ENCODE results near the gene HLA-DQB1. TPM values are rescaled to one million over a fixed set of nuclear protein-coding genes. Genes with fewer than 3 reads are reported as not detected.

HLA-DQB1 gene
- total RNA-seq, 1 donor, result under 0.01 TPM

GRCh38 chr6:32689531-32690501 lies 23.4 kb upstream of the HLA-DQB1 start:
- no peaks in the 10 kb centered on the region for H3K9me3 ChIP-seq (ENCODE audit: low read depth, low read length)
- no peaks in the 10 kb centered on the region for H3K4me1 ChIP-seq (ENCODE audit: insufficient read depth, low read length)
- no peak overlapping the region for H2AFZ ChIP-seq (ENCODE audit: low read length)
- no peak overlapping the region for H3K4me2 ChIP-seq (ENCODE audit: insufficient read depth, low read length)
- no peaks in the 10 kb centered on the region for H4K20me1 ChIP-seq (ENCODE audit: insufficient read depth, low read length)
- H3K79me2 ChIP-seq (ENCODE audit: insufficient read depth, low read length), result no peaks in the 10 kb centered on the region
- TF ChIP-seq CTCF (IDR thresholded peaks at IDR 0.05; ENCODE audit: extremely low read depth, low read depth, low read length), result no peak
- no peaks in the 10 kb centered on the region for H3K36me3 ChIP-seq (ENCODE audit: insufficient read depth, low read length)
- H3K27me3 ChIP-seq (ENCODE audit: insufficient read depth, low read length), result peaks cover 3% of the 10 kb centered on the region
- no peak for DNase-seq (ENCODE audit: insufficient read length, low spot score, missing footprints)
- no peak overlapping the region for H3K4me3 ChIP-seq (ENCODE audit: insufficient read depth, low read length)
- no peak overlapping the region for H3K27ac ChIP-seq (ENCODE audit: low read depth, low read length)

DNA sequence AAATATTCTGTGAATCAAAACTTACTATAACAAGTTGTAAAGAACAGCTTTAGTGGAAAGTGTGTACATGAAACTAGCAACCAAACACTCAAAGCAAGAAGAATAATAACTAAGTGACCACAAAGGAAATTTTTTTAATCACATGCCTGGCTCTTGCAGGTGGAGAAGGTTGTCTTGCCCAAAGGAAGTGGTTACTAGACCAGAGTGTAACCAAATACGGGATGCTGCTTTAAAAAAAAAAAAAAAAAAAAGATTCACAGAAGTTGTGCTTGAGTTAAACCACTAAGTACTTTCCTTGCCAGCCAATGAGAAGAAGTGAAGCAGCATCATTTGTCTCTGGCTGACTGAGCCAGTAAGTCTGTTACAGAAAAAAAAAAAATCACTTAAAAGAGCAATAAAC lies 19.1 kb upstream of the HLA-DQB1 start:
- H3K36me3 ChIP-seq (ENCODE audit: insufficient read depth, low read length), result no peaks in the 10 kb centered on the region
- H3K27me3 ChIP-seq (ENCODE audit: insufficient read depth, low read length), result peaks cover 3% of the 10 kb centered on the region
- no peaks in the 10 kb centered on the region for H4K20me1 ChIP-seq (ENCODE audit: insufficient read depth, low read length)
- H3K4me2 ChIP-seq (ENCODE audit: insufficient read depth, low read length), result no peak overlapping the region
- no peaks in the 10 kb centered on the region for H3K4me1 ChIP-seq (ENCODE audit: insufficient read depth, low read length)
- H3K4me3 ChIP-seq (ENCODE audit: insufficient read depth, low read length), result no peak overlapping the region
- H3K79me2 ChIP-seq (ENCODE audit: insufficient read depth, low read length), result no peaks in the 10 kb centered on the region
- no peak overlapping the region for H2AFZ ChIP-seq (ENCODE audit: low read length)
- DNase-seq (ENCODE audit: insufficient read length, low spot score, missing footprints), result no peak
- TF ChIP-seq CTCF (IDR thresholded peaks at IDR 0.05; ENCODE audit: extremely low read depth, low read depth, low read length), result no peak
- H3K9me3 ChIP-seq (ENCODE audit: low read depth, low read length), result no peaks in the 10 kb centered on the region
- no peak overlapping the region for H3K27ac ChIP-seq (ENCODE audit: low read depth, low read length)

GRCh38 chr6:32684246-32684645 lies 17.8 kb upstream of the HLA-DQB1 start:
- H3K27ac ChIP-seq (ENCODE audit: low read depth, low read length), result no peak overlapping the region
- H3K79me2 ChIP-seq (ENCODE audit: insufficient read depth, low read length), result no peaks in the 10 kb centered on the region
- H2AFZ ChIP-seq (ENCODE audit: low read length), result no peak overlapping the region
- H3K9me3 ChIP-seq (ENCODE audit: low read depth, low read length), result no peaks in the 10 kb centered on the region
- H3K4me2 ChIP-seq (ENCODE audit: insufficient read depth, low read length), result no peak overlapping the region
- H3K4me3 ChIP-seq (ENCODE audit: insufficient read depth, low read length), result no peak overlapping the region
- DNase-seq (ENCODE audit: insufficient read length, low spot score, missing footprints), result no peak
- no peak for TF ChIP-seq CTCF (IDR thresholded peaks at IDR 0.05; ENCODE audit: extremely low read depth, low read depth, low read length)
- no peaks in the 10 kb centered on the region for H4K20me1 ChIP-seq (ENCODE audit: insufficient read depth, low read length)
- no peaks in the 10 kb centered on the region for H3K4me1 ChIP-seq (ENCODE audit: insufficient read depth, low read length)
- H3K36me3 ChIP-seq (ENCODE audit: insufficient read depth, low read length), result no peaks in the 10 kb centered on the region
- H3K27me3 ChIP-seq (ENCODE audit: insufficient read depth, low read length), result peaks cover 3% of the 10 kb centered on the region

GRCh38 chr6:32680055-32680454 lies 13.6 kb upstream of the HLA-DQB1 start:
- no peak overlapping the region for H3K4me2 ChIP-seq (ENCODE audit: insufficient read depth, low read length)
- TF ChIP-seq CTCF (IDR thresholded peaks at IDR 0.05; ENCODE audit: extremely low read depth, low read depth, low read length), result no peak
- H3K27me3 ChIP-seq (ENCODE audit: insufficient read depth, low read length), result peaks cover under 1% of the 10 kb centered on the region
- H3K27ac ChIP-seq (ENCODE audit: low read depth, low read length), result no peak overlapping the region
- no peaks in the 10 kb centered on the region for H3K36me3 ChIP-seq (ENCODE audit: insufficient read depth, low read length)
- no peak for DNase-seq (ENCODE audit: insufficient read length, low spot score, missing footprints)
- no peak overlapping the region for H2AFZ ChIP-seq (ENCODE audit: low read length)
- H4K20me1 ChIP-seq (ENCODE audit: insufficient read depth, low read length), result no peaks in the 10 kb centered on the region
- no peak overlapping the region for H3K4me3 ChIP-seq (ENCODE audit: insufficient read depth, low read length)
- H3K4me1 ChIP-seq (ENCODE audit: insufficient read depth, low read length), result no peaks in the 10 kb centered on the region
- H3K79me2 ChIP-seq (ENCODE audit: insufficient read depth, low read length), result no peaks in the 10 kb centered on the region
- H3K9me3 ChIP-seq (ENCODE audit: low read depth, low read length), result no peaks in the 10 kb centered on the region
